HG03159 (cell line): Measurements from ENCODE around the gene PRIMPOL.
"Not testable (repeated sequence)": the region's sequence is repeated elsewhere in the genome, so short reads cannot be mapped to it uniquely, and the experiment has no call there.

Experiments used
- ATAC-seq: cut with Tn5 transposase; IDR thresholded peaks from one replicate; pipeline ENCODE4 v1.9.1; 2021; ENCODE audit warnings: mild to moderate bottlenecking, moderate library complexity; ENCODE audit not compliant: unreplicated experiment

PRIMPOL gene

DNA sequence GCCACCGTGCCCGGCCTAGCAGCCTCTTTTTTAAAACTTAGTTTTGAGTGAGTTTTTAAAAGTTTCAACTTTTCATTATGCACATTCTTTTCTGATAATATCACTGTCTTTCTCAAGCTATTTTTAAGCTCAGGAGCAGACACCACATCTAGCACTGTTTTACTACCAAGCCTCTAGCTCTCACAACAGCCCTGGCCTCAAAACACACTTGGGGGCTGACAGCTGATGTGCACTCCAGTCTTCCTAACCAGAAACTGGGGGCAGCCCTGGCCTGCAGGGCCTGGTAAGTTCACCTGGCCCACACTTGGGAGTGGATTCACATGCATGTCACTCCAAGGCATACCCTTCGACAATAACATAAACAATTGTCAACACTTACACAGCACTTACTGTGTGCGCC lies 50.4 kb downstream of the PRIMPOL start:
- no peak for ATAC-seq

DNA sequence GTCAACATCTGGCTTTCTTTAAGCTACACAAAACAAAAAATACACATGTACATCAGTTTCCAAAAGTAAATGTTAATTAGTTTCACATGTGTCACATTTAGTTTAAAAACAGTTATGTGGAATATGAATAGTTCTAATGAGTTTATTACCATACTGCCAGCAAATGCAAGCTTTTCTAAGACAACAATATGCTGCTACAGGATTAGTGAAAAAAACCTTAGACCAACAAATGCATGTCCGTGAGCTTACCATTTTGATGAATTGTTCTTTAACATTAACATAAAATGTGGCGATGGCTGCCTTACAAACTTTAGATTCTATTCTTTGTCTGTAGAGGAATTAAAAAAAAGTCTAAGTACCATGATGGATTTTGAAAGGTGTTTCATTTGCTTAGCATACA lies 52.6 kb downstream of the PRIMPOL start:
- no peak for ATAC-seq

- no peak for ATAC-seq
These were observed 56.2 kb downstream of the PRIMPOL start for GRCh38 chr4:184705692-184706091.

- no peak for ATAC-seq
These were observed 56.9 kb downstream of the PRIMPOL start for GRCh38 chr4:184706453-184706852.

GRCh38 chr4:184712322-184712721 lies 62.8 kb downstream of the PRIMPOL start:
- no peak for ATAC-seq

GRCh38 chr4:184713887-184714286 lies 64.3 kb downstream of the PRIMPOL start:
- ATAC-seq: no peak

- no peak for ATAC-seq
These were observed 66.0 kb downstream of the PRIMPOL start for GRCh38 chr4:184715526-184715925.

DNA sequence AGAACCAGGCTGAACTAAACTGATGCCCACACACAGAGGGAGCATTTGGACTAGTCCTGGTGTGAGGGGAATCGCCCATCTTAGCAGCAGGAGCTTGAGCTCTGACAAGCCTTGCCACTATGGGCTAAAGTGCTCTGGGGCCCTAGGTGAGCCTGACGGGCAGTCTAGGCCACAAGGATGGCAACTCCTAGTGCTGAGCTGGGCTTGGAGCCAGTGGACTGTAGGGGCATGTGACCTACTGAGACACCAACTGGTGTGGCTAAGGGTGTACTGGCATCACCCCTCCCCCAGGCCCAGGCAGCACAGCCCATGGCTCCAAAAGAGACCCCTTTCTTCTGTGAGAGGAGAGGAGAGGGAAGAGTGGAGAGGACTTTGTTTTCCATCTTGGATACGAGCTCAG lies 69.9 kb downstream of the PRIMPOL start:
- no peak for ATAC-seq

DNA sequence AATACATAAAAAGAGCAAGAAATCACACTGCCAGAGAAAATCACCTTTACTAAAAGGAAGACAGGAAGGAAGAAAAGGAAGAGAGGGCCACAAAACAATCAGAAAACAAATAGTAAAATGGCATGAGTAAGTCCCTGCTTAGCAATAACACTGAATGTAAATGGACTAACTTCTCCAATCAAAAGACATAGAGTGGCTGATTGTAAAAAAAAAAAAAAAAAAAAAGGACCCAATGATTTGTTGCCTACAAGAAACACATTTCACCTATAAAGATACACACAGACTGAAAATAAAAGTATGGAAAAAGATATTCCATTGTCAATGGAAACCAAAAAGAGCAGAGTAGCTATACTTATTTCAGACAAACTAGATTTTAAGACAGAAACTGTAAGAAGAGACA lies 71.7 kb downstream of the PRIMPOL start:
- no peak for ATAC-seq

- no peak for ATAC-seq
These were observed 73.3 kb downstream of the PRIMPOL start for GRCh38 chr4:184722798-184723197.

DNA sequence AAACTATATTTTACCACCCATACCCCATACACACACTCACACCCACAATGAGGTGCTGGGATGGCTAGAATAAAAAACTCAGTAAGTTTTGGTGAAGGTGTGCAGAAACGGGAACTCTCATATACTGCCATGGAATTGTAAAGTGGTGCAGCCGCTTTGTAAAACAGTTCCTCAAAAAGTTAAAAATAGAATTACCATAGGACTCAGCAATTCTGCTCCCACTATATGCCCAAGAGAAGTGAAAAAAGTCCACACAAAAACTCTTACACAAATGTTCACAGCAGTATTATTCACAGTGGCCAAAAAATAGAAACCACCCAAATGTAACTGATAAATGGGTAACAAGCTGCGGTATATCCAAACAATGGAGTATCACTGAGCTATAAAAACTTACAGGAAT lies 77.9 kb downstream of the PRIMPOL start:
- ATAC-seq: no peak

DNA sequence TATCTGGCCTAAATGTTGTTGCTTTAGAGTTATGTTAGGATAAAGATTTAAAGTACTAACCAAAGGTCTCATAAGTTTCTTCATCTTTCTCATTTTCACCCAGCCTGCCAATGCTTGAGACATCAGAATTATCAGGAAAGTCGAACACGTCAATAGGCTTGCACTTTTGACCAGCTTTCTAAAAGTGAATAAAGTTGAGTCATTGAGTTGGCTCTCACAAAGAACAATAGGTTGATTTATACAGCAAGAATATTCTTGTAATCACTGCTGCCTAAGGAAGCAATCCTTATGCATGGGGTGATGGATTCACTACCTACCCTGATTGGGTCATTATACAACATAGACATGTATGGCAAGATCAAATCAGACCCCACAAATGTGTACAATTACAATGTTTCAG lies 79.3 kb downstream of the PRIMPOL start:
- no peak for ATAC-seq

DNA sequence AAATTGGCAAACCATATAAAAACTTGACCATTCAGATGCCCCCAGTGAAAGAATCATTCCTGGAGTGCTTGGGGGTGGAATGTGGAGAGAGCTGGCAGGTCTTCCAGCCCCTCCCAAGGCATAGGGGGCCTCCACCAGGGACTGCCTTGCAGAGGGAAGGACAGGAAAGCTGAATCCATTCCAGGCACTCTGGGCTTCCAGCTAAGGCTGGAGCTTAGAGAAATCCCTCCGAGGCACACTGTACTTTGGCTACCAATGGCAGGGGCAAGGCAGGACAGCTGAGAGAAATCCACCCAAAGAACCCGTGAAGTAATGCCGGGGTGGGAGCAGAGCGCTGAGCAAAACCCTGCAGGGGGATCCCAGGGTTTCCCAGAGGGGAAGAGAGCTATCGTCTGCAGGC lies 80.4 kb downstream of the PRIMPOL start:
- ATAC-seq: no peak

GRCh38 chr4:184731056-184731455 lies 81.5 kb downstream of the PRIMPOL start:
- ATAC-seq: no peak

GRCh38 chr4:184732126-184732525 lies 82.6 kb downstream of the PRIMPOL start:
- no peak for ATAC-seq

- ATAC-seq: peak; percentile 91
These were observed 84.4 kb downstream of the PRIMPOL start, which contains the start of gene CENPU for GRCh38 chr4:184733654-184734524. Gene CENPU, minus strand, starts transcription at chr4:184734096. Its CDS starts 34 bp downstream, at chr4:184734062.

- no peak for ATAC-seq
These were observed 85.2 kb downstream of the PRIMPOL start for GRCh38 chr4:184734758-184735157.

DNA sequence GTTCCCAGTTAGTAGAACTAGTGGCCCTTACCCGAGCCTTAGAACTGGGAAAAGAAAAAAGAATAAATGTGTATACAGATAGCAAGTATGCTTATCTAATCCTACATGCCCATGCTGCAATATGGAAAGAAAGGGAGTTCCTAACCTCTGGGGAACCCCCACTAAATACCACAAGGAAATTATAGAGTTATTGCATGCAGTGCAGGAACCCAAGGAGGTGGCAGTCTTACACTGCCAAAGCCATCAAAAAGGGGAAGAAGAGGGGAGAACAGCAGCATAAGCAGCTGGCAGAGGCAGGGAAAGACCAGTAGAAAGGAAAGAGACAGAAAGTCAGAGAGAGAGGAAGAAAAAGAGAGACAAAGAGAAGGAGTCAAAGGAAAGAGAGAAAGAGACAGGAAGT lies 90.0 kb downstream of the PRIMPOL start:
- ATAC-seq: not testable (repeated sequence)

GRCh38 chr4:184740980-184741391 lies 91.4 kb downstream of the PRIMPOL start:
- ATAC-seq: no peak

GRCh38 chr4:184741651-184742050 lies 92.1 kb downstream of the PRIMPOL start:
- ATAC-seq: not testable (repeated sequence)

DNA sequence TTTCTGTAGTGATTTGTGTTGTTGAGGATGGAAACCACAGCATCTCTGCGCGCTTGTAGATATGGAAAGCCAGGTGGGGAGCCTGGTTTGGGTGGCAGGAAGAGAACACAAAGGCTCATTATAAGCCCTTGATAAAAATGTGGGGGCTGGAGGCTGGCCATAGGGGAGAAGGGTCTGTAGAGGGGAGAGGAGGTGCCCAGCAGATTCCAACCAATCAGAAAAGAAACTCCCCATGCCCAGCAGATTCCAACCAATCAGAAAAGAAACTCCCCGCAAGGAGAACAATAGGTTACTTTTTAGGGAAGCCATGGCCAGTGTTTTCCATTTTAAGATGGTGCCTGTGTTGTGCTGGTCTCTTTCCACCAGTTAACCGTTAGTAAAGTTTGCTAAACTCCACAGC lies 94.1 kb downstream of the PRIMPOL start:
- no peak for ATAC-seq

GRCh38 chr4:184744236-184744635 lies 94.7 kb downstream of the PRIMPOL start:
- ATAC-seq: no peak
